Activated B cell treated with CpG ODN at 0.5 μM for 24 hours (primary cell): ENCODE results near the gene SLC44A2. TPM values are rescaled to one million over a fixed set of nuclear protein-coding genes. Genes with fewer than 3 reads are reported as not detected.
A peak's percentile ranks its signal among the peaks of the same experiment; 100 is the strongest.

ENCODE experiments used
- ATAC-seq: fragments of 200-7000 bp; cut with Tn5 transposase; one replicate; pipeline ENCODE4 v1.10.0; 2021; ENCODE audit warnings: low read depth, mild to moderate bottlenecking, moderate library complexity
- CTCF ChIA-PET: fragments of 350-600 bp; sonication (Branson Sonifier 250); formaldehyde crosslinking; loops from one replicate; lab custom pipeline; 2021; ENCODE audit warnings: antibody characterized with exemption; lab: Charles Lee
- POLR2A ChIA-PET: fragments of 350-600 bp; sonication (Branson Sonifier 250); formaldehyde crosslinking; loops from one replicate; lab custom pipeline; 2021; ENCODE audit warnings: antibody characterized with exemption; lab: Charles Lee
- DNase-seq: peaks from one replicate; pipeline ENCODE4 v3.0.0; 2022
- H3K27ac Mint-ChIP-seq: one replicate; pipeline ENCODE4 v1.8.0; 2020; ENCODE audit warnings: mixed read lengths
- H3K27me3 Mint-ChIP-seq: one replicate; pipeline ENCODE4 v1.8.0; 2021; ENCODE audit warnings: mixed read lengths
- H3K36me3 Mint-ChIP-seq: one replicate; pipeline ENCODE4 v1.8.0; 2021; ENCODE audit warnings: low read depth, mixed read lengths
- H3K4me1 Mint-ChIP-seq: one replicate; pipeline ENCODE4 v1.8.0; 2021; ENCODE audit warnings: mixed read lengths
- H3K4me3 Mint-ChIP-seq: one replicate; pipeline ENCODE4 v1.8.0; 2020; ENCODE audit warnings: mild to moderate bottlenecking, mixed read lengths
- H3K9me3 Mint-ChIP-seq: one replicate; pipeline ENCODE4 v1.8.0; 2020; ENCODE audit warnings: mixed read lengths
- CTCF ChIP-seq: fragments of 200-600 bp; IDR thresholded peaks from one replicate; pipeline ENCODE4 v1.8.0; 2022; ENCODE audit warnings: antibody characterized with exemption, mild to moderate bottlenecking
- intact Hi-C: fragments of 100-400 bp; cut with micrococcal nuclease; formaldehyde crosslinking; loops from one replicate; pipeline ENCODE4 v1.15.1; 2024
- total RNA-seq: library from RNA; stranded (reverse); gene quantifications from 2 replicates; pipeline ENCODE4 v1.2.3, GENCODE V29; 2022

The SLC44A2 gene
- total RNA-seq, 1 donor from 2014 or later, result 213 TPM

DNA sequence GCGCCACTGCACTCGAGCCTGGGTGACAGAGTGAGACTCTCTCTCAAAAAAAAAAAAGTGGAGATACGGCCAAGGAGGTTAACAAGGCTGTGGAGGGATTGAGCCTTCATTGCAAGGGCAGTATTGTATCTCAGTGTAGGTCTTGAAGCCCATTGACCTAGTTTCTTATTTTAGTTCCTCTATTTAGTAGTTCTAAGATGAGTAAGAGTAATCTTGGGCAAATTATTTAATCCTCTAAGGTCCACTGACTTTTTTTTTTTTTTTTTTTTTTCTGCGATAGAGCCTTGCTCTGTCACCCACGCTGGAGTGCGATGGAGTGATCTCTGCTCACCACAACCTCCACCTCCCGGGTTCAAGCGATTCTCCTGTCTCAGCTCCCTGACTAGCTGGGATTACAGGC is 14.5 kb downstream of the SLC44A2 start:
- H3K9me3 Mint-ChIP-seq, result no peaks in the 10 kb centered on the region
- DNase-seq (no peak), ATAC-seq (peak; percentile 86)
- peak overlapping the region; percentile 84 for H3K27ac Mint-ChIP-seq
- TF ChIP-seq CTCF, result no peak
- peaks cover 40% of the 10 kb centered on the region for H3K4me1 Mint-ChIP-seq
- POLR2A ChIA-PET, result interaction anchor here (0.6 to 2.7 kb wide), 4 partner anchors 13 to 38 kb away, joined by 3 to 13 read pairs (median 4); no protein-coding TSS in a partner anchor
- peak overlapping the region; percentile 46 for H3K4me3 Mint-ChIP-seq
- CTCF ChIA-PET, result interaction anchor here (13.5 kb wide), 1 partner anchor 58 kb away, joined by 353 read pairs; no protein-coding TSS in a partner anchor
- intact Hi-C loops, result loop anchor here (1.0 kb wide), 1 partner anchor 37 kb away; no protein-coding TSS in a partner anchor
- H3K36me3 Mint-ChIP-seq, result peaks cover 84% of the 10 kb centered on the region
- no peaks in the 10 kb centered on the region for H3K27me3 Mint-ChIP-seq

- no peak for ATAC-seq
- H3K4me3 Mint-ChIP-seq, result no peak overlapping the region
- H3K27ac Mint-ChIP-seq, result peak overlapping the region; percentile 84
- peaks cover 79% of the 10 kb centered on the region for H3K36me3 Mint-ChIP-seq
- peaks cover 38% of the 10 kb centered on the region for H3K4me1 Mint-ChIP-seq
- CTCF ChIA-PET, result interaction anchor here (1.0 to 13.5 kb wide), 2 partner anchors 37 to 58 kb away, joined by 3 to 353 read pairs; no protein-coding TSS in a partner anchor
- no peaks in the 10 kb centered on the region for H3K27me3 Mint-ChIP-seq
- intact Hi-C loops, result no loop called here
- TF ChIP-seq CTCF, result no peak
- DNase-seq, result no peak
- POLR2A ChIA-PET, result interaction anchor here (0.5 to 2.7 kb wide), 5 partner anchors 12 to 194 kb away, joined by 3 to 13 read pairs (median 4); no protein-coding TSS in a partner anchor
- H3K9me3 Mint-ChIP-seq, result no peaks in the 10 kb centered on the region
These were observed 15.0 kb downstream of the SLC44A2 start for GRCh38 chr19:10640361-10640760.

GRCh38 chr19:10641248-10641647 is 15.9 kb downstream of the SLC44A2 start:
- ATAC-seq (no peak), DNase-seq (no peak)
- Mint-ChIP-seq H3K4me1 (peaks cover 36% of the 10 kb centered on the region), H3K27ac (peak overlapping the region; percentile 59), H3K27me3 (no peaks in the 10 kb centered on the region), H3K9me3 (no peaks in the 10 kb centered on the region), H3K36me3 (peaks cover 71% of the 10 kb centered on the region), H3K4me3 (no peak overlapping the region)
- ChIA-PET CTCF (interaction anchor here (1.0 to 13.5 kb wide), 2 partner anchors 38 to 59 kb away, joined by 3 to 353 read pairs; no protein-coding TSS in a partner anchor), POLR2A (interaction anchor here (0.7 to 2.7 kb wide), 5 partner anchors 12 to 141 kb away, joined by 3 to 13 read pairs (median 6); no protein-coding TSS in a partner anchor)
- no peak for TF ChIP-seq CTCF
- intact Hi-C loops, result no loop called here

DNA sequence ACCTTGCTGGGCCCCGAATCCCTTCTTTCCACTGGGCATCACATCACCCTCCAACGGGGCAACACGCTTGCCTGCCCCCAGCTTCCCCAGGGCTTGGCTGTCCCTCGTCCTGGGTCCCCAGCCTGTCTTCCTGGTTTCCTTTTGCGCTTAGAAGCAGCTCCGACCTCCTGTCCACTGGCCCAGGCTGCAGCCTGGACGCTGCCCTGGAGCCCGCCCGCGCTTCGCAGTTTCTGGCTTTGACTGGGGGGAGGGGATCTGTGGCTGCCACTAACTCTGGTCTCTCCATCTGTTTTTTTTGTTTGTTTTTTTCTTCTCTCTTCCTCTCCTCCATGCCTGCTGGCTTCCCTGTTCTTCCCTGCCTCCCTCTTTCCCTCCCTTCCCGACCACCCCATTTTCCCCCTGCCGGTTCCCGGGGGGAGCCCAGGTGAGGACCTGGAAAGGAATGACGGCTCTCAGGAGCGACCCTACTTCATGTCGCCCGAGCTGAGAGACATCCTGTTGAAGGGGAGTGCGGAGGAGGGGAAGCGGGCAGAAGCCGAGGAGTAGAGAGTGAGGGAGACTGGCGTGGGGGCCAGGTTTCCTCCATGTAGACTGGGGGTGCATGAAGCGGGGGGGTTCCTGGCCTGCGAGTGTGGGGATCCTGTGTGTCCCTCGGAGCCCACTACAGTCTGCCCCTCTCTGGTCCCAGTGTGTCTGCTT is 17.3 kb downstream of the SLC44A2 start:
- no peaks in the 10 kb centered on the region for H3K27me3 Mint-ChIP-seq
- H3K4me1 Mint-ChIP-seq, result peaks cover 35% of the 10 kb centered on the region
- ATAC-seq (no peak), DNase-seq (no peak)
- CTCF ChIA-PET, result interaction anchor here (13.5 kb wide), 1 partner anchor 60 kb away, joined by 353 read pairs; no protein-coding TSS in a partner anchor
- POLR2A ChIA-PET, result interaction anchor here (1.0 to 3.2 kb wide), 5 partner anchors 10 to 62 kb away, joined by 3 to 45 read pairs (median 4); no protein-coding TSS in a partner anchor
- intact Hi-C loops, result no loop called here
- H3K4me3 Mint-ChIP-seq, result no peak overlapping the region
- H3K9me3 Mint-ChIP-seq, result no peaks in the 10 kb centered on the region
- H3K27ac Mint-ChIP-seq, result peak overlapping the region; percentile 50
- peaks cover 57% of the 10 kb centered on the region for H3K36me3 Mint-ChIP-seq
- no peak for TF ChIP-seq CTCF
